ENCODE data around the gene CCL5.

The CCL5 gene

GRCh38 chr17:35868737-35869136, 11.4 kb downstream of the CCL5 start, which contains the start of gene HEATR9:
HEATR9 (minus strand) TSS chr17:35868891; CDS start chr17:35868742, 149 bp downstream.
- no peak for DNase-seq (ENCODE audit: low spot score)

- DNase-seq (ENCODE audit: low spot score) = no peak
Observed at GRCh38 chr17:35867574-35867973, 12.6 kb downstream of the CCL5 start.

GRCh38 chr17:35866341-35866950, 13.7 kb downstream of the CCL5 start:
- DNase-seq (ENCODE audit: low spot score) = no peak

- DNase-seq (ENCODE audit: low spot score) = no peak
Observed at GRCh38 chr17:35865412-35866340, 14.5 kb downstream of the CCL5 start.

- no peak for DNase-seq (ENCODE audit: low spot score)
Observed at GRCh38 chr17:35864853-35865252, 15.3 kb downstream of the CCL5 start.

- no peak for DNase-seq (ENCODE audit: low spot score)
Observed at GRCh38 chr17:35856603-35857002, 23.6 kb downstream of the CCL5 start.

GRCh38 chr17:35855965-35856364, 24.2 kb downstream of the CCL5 start:
- DNase-seq (ENCODE audit: low spot score) = no peak

- DNase-seq (ENCODE audit: low spot score) = peak; percentile 68
Observed at GRCh38 chr17:35849469-35850348, 30.5 kb downstream of the CCL5 start.

GRCh38 chr17:35847633-35848373, 32.4 kb downstream of the CCL5 start:
- DNase-seq (ENCODE audit: low spot score) = no peak

- DNase-seq (ENCODE audit: low spot score) = no peak
Observed at GRCh38 chr17:35847006-35847405, 33.2 kb downstream of the CCL5 start.

GRCh38 chr17:35846055-35846809, 33.9 kb downstream of the CCL5 start:
- DNase-seq (ENCODE audit: low spot score) = no peak

GRCh38 chr17:35844547-35844946, 35.6 kb downstream of the CCL5 start:
- no peak for DNase-seq (ENCODE audit: low spot score)

- DNase-seq (ENCODE audit: low spot score) = no peak
Observed at GRCh38 chr17:35843698-35844097, 36.5 kb downstream of the CCL5 start.

GRCh38 chr17:35842239-35842638, 37.9 kb downstream of the CCL5 start:
- DNase-seq (ENCODE audit: low spot score) = no peak

GRCh38 chr17:35841505-35841904, 38.7 kb downstream of the CCL5 start:
- DNase-seq (ENCODE audit: low spot score) = no peak

- DNase-seq (ENCODE audit: low spot score) = no peak
Observed at GRCh38 chr17:35841101-35841500, 39.1 kb downstream of the CCL5 start.

- DNase-seq (ENCODE audit: low spot score) = no peak
Observed at GRCh38 chr17:35825206-35825605, 55.0 kb downstream of the CCL5 start.
